Measurements from ENCODE around the gene SIX2. TPM values are rescaled to one million over a fixed set of nuclear protein-coding genes. Genes with fewer than 3 reads are reported as not detected.

SIX2 gene
- total RNA-seq, 1 donor from 2014 or later: 0.16 TPM

GRCh38 chr2:45018023-45018422 lies 8.8 kb upstream of the SIX2 start:
- no peak for DNase-seq

- no peak for DNase-seq
These were observed 5.6 kb upstream of the SIX2 start for GRCh38 chr2:45014831-45015230.

- DNase-seq: no peak
These were observed 4.9 kb upstream of the SIX2 start for GRCh38 chr2:45014016-45014702.

- DNase-seq: no peak
These were observed 4.2 kb upstream of the SIX2 start for GRCh38 chr2:45013229-45014015.

GRCh38 chr2:45012733-45013132 lies 3.5 kb upstream of the SIX2 start:
- no peak for DNase-seq

- no peak for DNase-seq
These were observed 2.7 kb upstream of the SIX2 start for GRCh38 chr2:45011621-45012602.

- no peak for DNase-seq
These were observed 1.9 kb upstream of the SIX2 start for GRCh38 chr2:45011121-45011520.

GRCh38 chr2:45010702-45011012 lies 1.4 kb upstream of the SIX2 start:
- no peak for DNase-seq

GRCh38 chr2:45009928-45010701 lies 863 bp upstream of the SIX2 start:
- no peak for DNase-seq

GRCh38 chr2:45008296-45009129 lies 739 bp downstream of the SIX2 start:
- DNase-seq: no peak

GRCh38 chr2:45007961-45008295 lies 1.3 kb downstream of the SIX2 start:
- no peak for DNase-seq

- DNase-seq: no peak
These were observed 2.3 kb downstream of the SIX2 start for GRCh38 chr2:45006942-45007287.

- DNase-seq: no peak
These were observed 3.0 kb downstream of the SIX2 start for GRCh38 chr2:45006041-45006941.

GRCh38 chr2:45005261-45006002 lies 3.8 kb downstream of the SIX2 start:
- DNase-seq: no peak

- DNase-seq: no peak
These were observed 4.6 kb downstream of the SIX2 start for GRCh38 chr2:45004562-45005191.

- no peak for DNase-seq
These were observed 5.4 kb downstream of the SIX2 start for GRCh38 chr2:45003579-45004551.

- no peak for DNase-seq
These were observed 6.6 kb downstream of the SIX2 start for GRCh38 chr2:45002686-45003085.

GRCh38 chr2:45001869-45002385 lies 7.3 kb downstream of the SIX2 start:
- DNase-seq: no peak

Data from occipital lobe (tissue), 2 donors.